GM03348 (cell line): ENCODE data around the gene PRPF6.

Source experiments
- DNase-seq: peaks from one replicate; pipeline ENCODE4 v3.0.0; 2012; ENCODE audit warnings: low spot score

The PRPF6 gene

DNA sequence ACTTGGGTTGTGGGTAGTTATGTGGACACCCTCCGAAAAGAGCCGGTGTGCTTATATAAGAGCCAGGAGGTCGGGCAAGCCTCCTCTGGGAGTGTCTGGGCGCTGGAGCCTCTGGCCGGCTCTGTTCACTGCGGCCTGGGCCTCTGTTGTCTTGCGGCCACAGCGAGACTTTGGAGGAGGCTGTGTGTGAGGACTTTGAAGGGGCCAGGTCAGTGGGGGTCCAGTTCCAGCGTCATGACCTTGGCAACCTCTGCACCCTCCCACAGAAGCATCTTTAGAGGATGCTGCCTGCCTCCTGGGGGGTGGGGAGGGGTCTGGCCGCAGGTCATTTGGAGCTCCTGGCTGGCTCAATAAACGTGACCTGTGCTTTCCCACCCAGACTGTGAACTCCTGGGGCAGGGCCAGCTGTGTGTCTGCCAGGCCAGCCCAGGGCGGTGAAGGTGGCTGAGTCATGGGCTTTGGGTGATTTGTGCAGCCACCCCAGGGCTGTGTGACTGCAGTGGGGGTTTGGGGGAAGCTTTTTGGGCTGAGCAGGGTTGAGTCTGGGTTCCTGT, 83.3 kb downstream of the PRPF6 start:
- DNase-seq: peak; percentile 76

GRCh38 chr20:64065062-64065973, 84.4 kb downstream of the PRPF6 start:
- DNase-seq: no peak

GRCh38 chr20:64065974-64066343, 85.0 kb downstream of the PRPF6 start:
- DNase-seq: peak; percentile 69

DNA sequence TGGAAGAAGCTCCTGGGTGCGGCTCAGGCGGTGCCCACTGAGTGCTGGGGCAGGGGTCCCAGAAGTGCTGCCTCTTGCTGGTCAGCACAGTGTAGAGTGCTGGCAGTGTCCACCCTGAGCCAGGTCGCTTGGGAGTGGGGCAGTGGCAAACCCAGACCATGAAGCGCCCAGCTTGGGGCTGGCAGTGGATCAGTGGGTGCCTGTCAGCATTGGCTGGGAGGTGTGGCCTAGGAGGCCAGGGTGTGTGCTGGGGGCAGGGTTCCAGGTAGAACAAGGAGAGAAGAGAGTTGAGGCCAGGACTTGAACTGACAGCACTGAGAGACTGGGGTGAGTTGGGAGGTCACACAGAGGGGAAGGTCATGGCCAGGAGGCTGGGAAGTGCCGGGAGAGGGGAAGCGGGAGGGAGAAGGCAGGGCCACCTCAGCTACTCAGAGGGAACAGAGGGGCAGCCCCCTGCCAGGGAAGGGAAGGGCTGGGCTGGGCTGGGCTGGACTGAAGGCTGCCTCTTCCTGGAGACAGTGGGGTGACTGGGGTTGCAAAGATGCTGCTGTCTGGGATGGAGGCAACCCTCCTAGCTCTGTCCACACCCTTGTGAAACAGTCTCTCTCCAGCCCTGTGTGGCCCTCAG, 86.2 kb downstream of the PRPF6 start:
- DNase-seq: no peak

GRCh38 chr20:64067733-64068307, 86.9 kb downstream of the PRPF6 start:
- no peak for DNase-seq

DNA sequence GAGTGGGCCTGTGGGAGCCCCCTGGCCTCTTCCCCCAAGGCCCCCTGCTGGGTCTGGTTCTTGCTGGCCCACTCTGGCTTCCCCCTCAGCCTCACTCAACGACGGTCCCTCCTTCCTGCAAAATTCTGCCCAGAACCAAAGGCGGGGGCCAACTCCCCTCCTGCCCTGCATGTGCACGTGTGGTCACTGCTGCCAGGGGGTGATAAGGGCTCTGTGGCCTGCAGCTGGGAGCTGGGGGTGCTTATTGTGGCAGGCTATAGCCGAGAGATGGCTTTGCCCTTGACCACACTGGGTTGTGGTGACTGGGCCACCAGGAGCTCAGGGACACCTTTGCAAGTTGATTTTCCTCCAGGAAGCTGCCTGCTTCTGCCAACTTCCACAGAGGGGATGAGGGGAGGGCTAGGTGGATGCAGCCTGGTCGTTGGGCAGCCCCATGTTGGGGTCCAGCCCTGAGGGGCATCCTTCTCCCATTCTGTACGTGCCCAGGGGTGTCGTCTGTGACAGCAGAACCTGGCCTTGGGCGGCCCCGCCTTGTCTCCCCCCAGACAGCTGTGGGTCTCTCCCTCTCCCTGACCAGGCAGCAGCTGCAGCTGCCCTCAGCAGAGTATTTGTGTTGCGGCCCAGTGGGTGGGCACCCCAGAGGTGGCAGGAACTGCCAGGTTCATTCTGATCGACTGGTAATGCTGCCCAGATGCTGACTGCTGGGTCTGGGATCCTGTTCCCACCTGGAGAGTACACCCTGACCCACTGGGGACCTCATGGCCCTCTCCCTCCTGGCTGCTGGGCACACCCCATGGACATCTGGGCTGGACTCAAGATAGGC, 87.7 kb downstream of the PRPF6 start:
- no peak for DNase-seq

GRCh38 chr20:64069209-64069613, 88.3 kb downstream of the PRPF6 start:
- DNase-seq: no peak

GRCh38 chr20:64069614-64070243, 88.8 kb downstream of the PRPF6 start:
- DNase-seq: peak; percentile 63

- DNase-seq: no peak
These were observed 89.5 kb downstream of the PRPF6 start for GRCh38 chr20:64070244-64070993.

DNA sequence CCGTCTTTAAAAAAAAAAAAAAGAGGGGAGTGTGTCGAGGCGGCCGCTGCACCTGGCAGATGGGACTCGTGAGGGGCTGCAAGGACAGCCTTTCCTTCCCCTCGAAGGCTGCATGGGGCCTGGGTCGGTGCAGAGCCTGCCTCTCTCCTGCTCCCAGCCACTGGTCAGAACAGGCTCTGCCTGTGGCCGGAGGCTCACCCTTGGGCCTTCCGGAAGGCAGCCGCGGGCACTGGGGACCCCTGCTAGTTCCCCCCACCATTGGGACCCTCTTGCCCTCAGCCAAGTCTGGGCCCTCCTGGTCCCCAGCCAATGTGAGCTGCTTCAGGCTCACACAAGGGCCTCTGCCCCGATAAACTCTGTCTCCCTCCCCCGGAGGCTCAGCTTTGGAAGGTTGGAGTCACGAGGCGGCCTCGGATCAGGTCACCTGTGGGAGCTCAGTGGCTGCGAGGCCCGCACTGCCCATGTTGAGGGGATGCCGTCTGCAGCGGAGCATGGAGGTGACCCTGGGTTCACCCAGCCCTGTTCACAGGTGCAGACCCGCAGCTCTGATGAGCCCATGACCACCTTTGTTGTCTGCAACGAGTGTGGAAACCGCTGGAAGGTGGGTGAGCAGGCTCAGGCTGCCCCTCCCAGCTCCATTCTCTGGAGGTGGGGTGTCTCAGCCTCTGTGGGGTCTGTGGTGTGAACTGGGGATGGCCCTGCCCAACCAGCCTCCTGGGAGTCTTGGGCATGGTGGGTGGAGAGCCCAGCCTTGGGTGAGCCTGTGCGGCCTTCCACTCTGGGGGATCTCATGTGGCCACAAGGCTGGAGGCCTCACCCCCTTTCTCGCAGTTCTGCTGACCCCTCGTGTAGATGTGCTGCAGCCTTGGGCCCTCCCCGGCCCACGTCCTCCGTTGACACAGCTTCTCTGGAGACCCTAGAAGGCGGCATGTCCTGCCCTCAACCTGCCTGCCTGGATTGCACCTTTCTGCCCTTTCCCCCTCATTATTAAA, 90.7 kb downstream of the PRPF6 start:
- DNase-seq: no peak

GRCh38 chr20:64072498-64073063, 91.6 kb downstream of the PRPF6 start:
- DNase-seq: no peak

GRCh38 chr20:64073476-64074183, 92.7 kb downstream of the PRPF6 start:
- no peak for DNase-seq

DNA sequence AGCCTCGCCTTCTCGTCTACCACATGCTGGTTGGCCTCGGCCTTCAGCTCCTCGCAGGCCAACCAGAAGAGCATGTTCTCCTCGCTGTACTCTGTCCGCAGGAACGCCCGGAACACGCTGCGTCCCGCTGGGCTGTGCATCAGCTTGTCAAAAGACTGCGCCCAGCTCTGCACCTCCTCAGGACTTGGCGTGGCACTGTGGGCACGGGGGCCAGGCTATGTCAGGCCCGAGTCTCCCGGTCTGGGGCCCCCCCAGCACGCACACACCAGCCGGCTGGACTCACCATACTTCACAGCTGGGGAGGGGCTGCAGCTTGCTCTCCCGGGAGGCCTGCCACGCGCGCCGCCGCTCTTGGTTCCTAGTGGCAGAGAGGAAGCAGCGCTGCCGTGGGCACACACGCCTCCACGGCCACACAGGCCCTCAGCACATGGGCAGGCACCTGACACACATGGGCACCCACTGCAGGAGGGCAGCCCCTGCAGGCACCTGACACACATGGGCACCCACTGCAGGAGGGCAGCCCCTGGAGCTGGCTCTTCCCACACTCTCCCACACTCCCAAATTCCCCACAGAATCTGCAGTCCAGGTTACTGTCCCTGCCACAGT, 93.4 kb downstream of the PRPF6 start:
- no peak for DNase-seq

GRCh38 chr20:64074963-64075362, 94.0 kb downstream of the PRPF6 start:
- DNase-seq: no peak

GRCh38 chr20:64075556-64075955, 94.6 kb downstream of the PRPF6 start:
- DNase-seq: no peak

- DNase-seq: no peak
These were observed 95.4 kb downstream of the PRPF6 start for GRCh38 chr20:64076061-64076997.

GRCh38 chr20:64077094-64077493, 96.2 kb downstream of the PRPF6 start:
- no peak for DNase-seq
